Neural progenitor cell (in vitro differentiated cells): ENCODE data around the gene PRRC2A. TPM values are rescaled to one million over a fixed set of nuclear protein-coding genes. Genes with fewer than 3 reads are reported as not detected.
A peak's percentile ranks its signal among the peaks of the same experiment; 100 is the strongest.

Experiments used
- DNase-seq: peaks from one replicate; pipeline ENCODE4 v3.0.0-alpha.2; 2016; ENCODE audit warnings: low spot score
- H2AFZ ChIP-seq: fragments of 200-600 bp; sonication (generic); replicated peaks from 2 replicates; pipeline ENCODE4 v1.6.1; 2016; ENCODE audit warnings: antibody characterized with exemption
- H3F3A ChIP-seq: fragments of 200-600 bp; sonication (generic); 2 replicates; pipeline ENCODE4 v1.6.1; 2016; ENCODE audit warnings: antibody characterized with exemption, low read depth
- H3K27ac ChIP-seq: fragments of 200-600 bp; sonication (generic); 2 replicates; pipeline ENCODE4 v1.5.1; 2016; ENCODE audit warnings: mild to moderate bottlenecking
- H3K27me3 ChIP-seq: fragments of 200-600 bp; sonication (generic); 2 replicates; pipeline ENCODE4 v1.6.1; 2016; ENCODE audit warnings: mild to moderate bottlenecking, moderate library complexity
- H3K36me3 ChIP-seq: fragments of 200-600 bp; sonication (generic); 2 replicates; pipeline ENCODE4 v1.5.1; 2016
- H3K4me1 ChIP-seq: fragments of 200-600 bp; sonication (generic); 2 replicates; pipeline ENCODE4 v1.6.1; 2016; ENCODE audit warnings: mixed run types
- H3K4me2 ChIP-seq: fragments of 200-600 bp; sonication (generic); 2 replicates; pipeline ENCODE4 v1.6.1; 2016
- H3K4me3 ChIP-seq: fragments of 200-600 bp; sonication (generic); 2 replicates; pipeline ENCODE4 v1.5.1; 2016
- H3K79me2 ChIP-seq: fragments of 200-600 bp; sonication (generic); 2 replicates; pipeline ENCODE4 v1.6.1; 2016; ENCODE audit warnings: low read depth
- H3K9ac ChIP-seq: fragments of 200-600 bp; sonication (generic); 2 replicates; pipeline ENCODE4 v1.6.1; 2016
- H3K9me3 ChIP-seq: fragments of 200-600 bp; sonication (generic); 2 replicates; pipeline ENCODE4 v1.5.1; 2016; ENCODE audit warnings: low read depth
- H4K20me1 ChIP-seq: fragments of 200-600 bp; sonication (generic); 2 replicates; pipeline ENCODE4 v1.6.1; 2016; ENCODE audit warnings: low read depth
- H3K27ac Mint-ChIP-seq: 3 replicates; pipeline ENCODE4 v1.8.0; 2021; ENCODE audit warnings: mixed read lengths
- H3K27me3 Mint-ChIP-seq: 2 replicates; pipeline ENCODE4 v1.8.0; 2022; ENCODE audit warnings: low read depth, mild to moderate bottlenecking, inconsistent platforms, moderate library complexity, mixed read lengths; ENCODE audit not compliant: insufficient read depth
- H3K36me3 Mint-ChIP-seq: 3 replicates; pipeline ENCODE4 v1.8.0; 2021; ENCODE audit warnings: mixed read lengths
- H3K4me1 Mint-ChIP-seq: 3 replicates; pipeline ENCODE4 v1.8.0; 2021; ENCODE audit warnings: mixed read lengths
- H3K4me3 Mint-ChIP-seq: 3 replicates; pipeline ENCODE4 v1.8.0; 2021; ENCODE audit warnings: mild to moderate bottlenecking, moderate library complexity, mixed read lengths
- H3K9me3 Mint-ChIP-seq: 3 replicates; pipeline ENCODE4 v1.8.0; 2020; ENCODE audit warnings: mixed read lengths
- CTCF ChIP-seq: fragments of 200-600 bp; sonication (generic); IDR thresholded peaks from 2 replicates; pipeline ENCODE4 v1.5.1; 2017; ENCODE audit warnings: antibody characterized with exemption, mild to moderate bottlenecking
- EZH2 ChIP-seq: fragments of 200-600 bp; sonication (generic); IDR thresholded peaks from 2 replicates; pipeline ENCODE4 v1.6.1; 2017; ENCODE audit warnings: antibody characterized with exemption, mild to moderate bottlenecking, moderate library complexity
- EZH2phosphoT487 ChIP-seq: fragments of 200-600 bp; sonication (generic); IDR thresholded peaks from 2 replicates; pipeline ENCODE4 v1.6.1; 2017; ENCODE audit warnings: antibody characterized with exemption
- total RNA-seq: library from RNA; depleted of rRNA; stranded (reverse); fragments of >200 nt; gene quantifications from 2 replicates; pipeline ENCODE4 v1.2.3, GENCODE V29; 2015; ENCODE audit warnings: low replicate concordance

The PRRC2A gene
- total RNA-seq, 1 donor from 2014 or later: 55.5 TPM

- Histone ChIP-seq H3K79me2 (no peaks in the 10 kb centered on the region), H2AFZ (no peak overlapping the region), H3F3A (no peaks in the 10 kb centered on the region), H3K27ac (no peak overlapping the region), H3K36me3 (no peaks in the 10 kb centered on the region), H4K20me1 (no peaks in the 10 kb centered on the region), H3K4me3 (no peak overlapping the region), H3K9me3 (no peaks in the 10 kb centered on the region), H3K27me3 (no peaks in the 10 kb centered on the region), H3K4me2 (no peak overlapping the region), H3K9ac (no peak overlapping the region), H3K4me1 (peaks cover 6% of the 10 kb centered on the region)
- Mint-ChIP-seq H3K36me3 (no peaks in the 10 kb centered on the region), H3K27me3 (peaks cover 16% of the 10 kb centered on the region), H3K27ac (peak overlapping the region; percentile 58), H3K4me3 (no peak overlapping the region), H3K9me3 (no peaks in the 10 kb centered on the region), H3K4me1 (no peaks in the 10 kb centered on the region)
- TF ChIP-seq CTCF (no peak), EZH2phosphoT487 (no peak), EZH2 (no peak)
- no peak for DNase-seq
Observed at GRCh38 chr6:31574106-31575061, 46.1 kb upstream of the PRRC2A start.

- DNase-seq: no peak
- Histone ChIP-seq H3K27me3 (peaks cover 7% of the 10 kb centered on the region), H3K79me2 (no peaks in the 10 kb centered on the region), H3K4me1 (peaks cover 6% of the 10 kb centered on the region), H4K20me1 (no peaks in the 10 kb centered on the region), H3K9me3 (no peaks in the 10 kb centered on the region), H3K4me3 (no peak within 1 kb of the TSS), H3F3A (no peaks in the 10 kb centered on the region), H3K4me2 (no peak within 1 kb of the TSS), H3K36me3 (no peaks in the 10 kb centered on the region), H2AFZ (no peak within 1 kb of the TSS), H3K9ac (no peak within 1 kb of the TSS), H3K27ac (no peak within 1 kb of the TSS)
- H3K4me1 Mint-ChIP-seq: peaks cover 3% of the 10 kb centered on the region
- no peak within 1 kb of the TSS for H3K4me3 Mint-ChIP-seq
- no peaks in the 10 kb centered on the region for H3K9me3 Mint-ChIP-seq
- H3K36me3 Mint-ChIP-seq: no peaks in the 10 kb centered on the region
- TF ChIP-seq EZH2phosphoT487: no peak
- TF ChIP-seq CTCF: no peak
- TF ChIP-seq EZH2: no peak
- H3K27me3 Mint-ChIP-seq: peaks cover 18% of the 10 kb centered on the region
- H3K27ac Mint-ChIP-seq: no peak within 1 kb of the TSS
Observed at GRCh38 chr6:31575335-31575901, 45.1 kb upstream of the PRRC2A start, which contains the start of gene TNF. TNF (plus strand) TSS chr6:31575565; CDS start chr6:31575742, 177 bp downstream.

GRCh38 chr6:31575952-31576685 lies 44.4 kb upstream of the PRRC2A start:
- Histone ChIP-seq H3K4me3 (no peak overlapping the region), H3K9ac (no peak overlapping the region), H3K27me3 (peaks cover 9% of the 10 kb centered on the region), H2AFZ (no peak overlapping the region), H4K20me1 (no peaks in the 10 kb centered on the region), H3K36me3 (no peaks in the 10 kb centered on the region), H3K27ac (no peak overlapping the region), H3K9me3 (no peaks in the 10 kb centered on the region), H3K4me1 (peaks cover 6% of the 10 kb centered on the region), H3F3A (no peaks in the 10 kb centered on the region), H3K4me2 (no peak overlapping the region), H3K79me2 (no peaks in the 10 kb centered on the region)
- no peak for TF ChIP-seq EZH2phosphoT487
- no peak for TF ChIP-seq EZH2
- TF ChIP-seq CTCF: no peak
- Mint-ChIP-seq H3K4me3 (no peak overlapping the region), H3K4me1 (peaks cover 7% of the 10 kb centered on the region), H3K27ac (no peak overlapping the region), H3K27me3 (peaks cover 20% of the 10 kb centered on the region), H3K36me3 (no peaks in the 10 kb centered on the region), H3K9me3 (no peaks in the 10 kb centered on the region)
- no peak for DNase-seq
